Fibroblast of villous mesenchyme (primary cell): ENCODE results near the gene USP50. TPM values are rescaled to one million over a fixed set of nuclear protein-coding genes. Genes with fewer than 3 reads are reported as not detected.

Experiments
- DNase-seq: peaks from one replicate; pipeline ENCODE4 v3.0.0-alpha.2; 2010; ENCODE audit warnings: low read depth
- H3K4me3 ChIP-seq: 2 replicates; pipeline ENCODE4 v1.5.1; 2011; ENCODE audit warnings: low read depth, mild to moderate bottlenecking, low read length
- total RNA-seq: library from RNA; depleted of rRNA; stranded (reverse); fragments of >200 nt; gene quantifications from 2 replicates; pipeline ENCODE4 v1.2.3, GENCODE V29; 2012
- TF ChIP-seq, protein P1 (sequence below): IDR thresholded peaks from 2 replicates; pipeline ENCODE4 v1.5.1; 2012; ENCODE audit warnings: low read depth, mild to moderate bottlenecking, low read length; ENCODE audit not compliant: insufficient read depth

The USP50 gene
- total RNA-seq, 1 donor: not detected

DNA sequence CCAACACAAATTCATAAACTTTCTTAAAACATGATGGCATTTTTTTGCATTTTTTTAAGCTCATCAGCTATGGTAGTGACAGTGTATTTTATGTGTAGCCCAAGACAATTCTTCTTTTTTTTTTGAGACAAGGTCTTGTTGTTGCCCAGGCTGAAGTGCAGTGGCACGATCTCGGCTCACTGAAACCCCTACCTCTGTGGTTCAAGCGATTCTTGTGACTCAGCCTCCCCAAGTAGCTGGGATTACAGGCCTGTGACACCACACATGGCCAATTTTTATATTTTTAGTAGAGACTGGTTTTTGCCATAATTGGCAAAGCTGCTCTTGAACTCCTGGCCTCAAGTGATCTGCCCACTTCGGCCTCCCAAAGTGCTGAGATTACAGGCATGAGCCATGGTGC is 17.3 kb upstream of the USP50 start:
- no peak for DNase-seq
- TF ChIP-seq, protein P1, sequence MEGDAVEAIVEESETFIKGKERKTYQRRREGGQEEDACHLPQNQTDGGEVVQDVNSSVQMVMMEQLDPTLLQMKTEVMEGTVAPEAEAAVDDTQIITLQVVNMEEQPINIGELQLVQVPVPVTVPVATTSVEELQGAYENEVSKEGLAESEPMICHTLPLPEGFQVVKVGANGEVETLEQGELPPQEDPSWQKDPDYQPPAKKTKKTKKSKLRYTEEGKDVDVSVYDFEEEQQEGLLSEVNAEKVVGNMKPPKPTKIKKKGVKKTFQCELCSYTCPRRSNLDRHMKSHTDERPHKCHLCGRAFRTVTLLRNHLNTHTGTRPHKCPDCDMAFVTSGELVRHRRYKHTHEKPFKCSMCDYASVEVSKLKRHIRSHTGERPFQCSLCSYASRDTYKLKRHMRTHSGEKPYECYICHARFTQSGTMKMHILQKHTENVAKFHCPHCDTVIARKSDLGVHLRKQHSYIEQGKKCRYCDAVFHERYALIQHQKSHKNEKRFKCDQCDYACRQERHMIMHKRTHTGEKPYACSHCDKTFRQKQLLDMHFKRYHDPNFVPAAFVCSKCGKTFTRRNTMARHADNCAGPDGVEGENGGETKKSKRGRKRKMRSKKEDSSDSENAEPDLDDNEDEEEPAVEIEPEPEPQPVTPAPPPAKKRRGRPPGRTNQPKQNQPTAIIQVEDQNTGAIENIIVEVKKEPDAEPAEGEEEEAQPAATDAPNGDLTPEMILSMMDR: no peak
- no peak overlapping the region for H3K4me3 ChIP-seq

DNA sequence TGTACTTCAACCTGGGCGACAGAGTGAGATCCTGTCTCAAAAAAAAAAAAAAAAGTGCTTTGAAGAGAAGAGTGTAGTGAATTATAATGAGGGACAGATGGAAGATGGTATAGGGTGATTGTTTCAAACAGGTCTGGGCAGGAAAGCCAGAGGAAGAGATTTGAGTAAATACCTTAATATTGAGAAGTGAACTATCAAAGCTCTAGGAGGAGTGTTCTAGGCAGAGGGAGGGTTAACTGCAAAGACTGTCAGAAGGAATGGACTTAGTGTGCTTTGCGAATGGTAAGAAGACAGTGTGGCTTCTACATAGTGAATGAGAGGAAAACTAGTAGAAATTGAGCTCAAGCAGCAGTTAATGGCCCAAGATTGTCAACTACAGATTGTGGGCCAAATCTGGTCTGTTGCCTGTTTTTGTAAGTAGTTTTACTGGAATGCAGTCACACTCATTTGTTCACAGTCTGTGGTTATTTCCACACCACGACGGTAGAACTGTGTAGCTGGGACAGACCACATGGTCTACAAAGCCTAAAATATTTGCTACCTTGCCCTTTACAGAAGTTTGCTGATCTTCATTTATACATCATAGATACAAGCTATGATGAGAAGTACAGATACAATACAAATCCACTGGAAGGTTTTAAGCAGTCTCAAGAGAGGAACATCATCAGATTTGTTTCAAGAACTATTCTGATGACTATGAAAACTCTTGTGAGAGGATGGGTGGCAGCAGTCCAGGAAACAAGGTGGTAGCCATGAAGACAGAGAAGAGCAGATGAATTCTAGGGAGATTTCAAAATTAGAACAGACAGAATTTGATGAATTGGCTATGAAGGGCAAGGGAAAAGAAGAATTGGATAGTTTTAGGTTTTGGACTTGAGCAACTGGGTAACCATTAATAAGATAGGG is 16.5 kb upstream of the USP50 start:
- peak; percentile 35 for DNase-seq
- TF ChIP-seq, protein P1: no peak

GRCh38 chr15:50558012-50558411 is 11.5 kb upstream of the USP50 start:
- no peak for DNase-seq
- H3K4me3 ChIP-seq: no peak overlapping the region
- TF ChIP-seq, protein P1: no peak

More for the DNA sequence above, 16.5 kb upstream of the USP50 start:
- no peak overlapping the region for H3K4me3 ChIP-seq

- TF ChIP-seq, protein P1: no peak
- no peak for DNase-seq
- H3K4me3 ChIP-seq: no peak overlapping the region
These were observed 10.3 kb upstream of the USP50 start for GRCh38 chr15:50556642-50557371.

- TF ChIP-seq, protein P1: no peak
- no peak overlapping the region for H3K4me3 ChIP-seq
- no peak for DNase-seq
These were observed 5.8 kb upstream of the USP50 start for GRCh38 chr15:50552238-50552637.

DNA sequence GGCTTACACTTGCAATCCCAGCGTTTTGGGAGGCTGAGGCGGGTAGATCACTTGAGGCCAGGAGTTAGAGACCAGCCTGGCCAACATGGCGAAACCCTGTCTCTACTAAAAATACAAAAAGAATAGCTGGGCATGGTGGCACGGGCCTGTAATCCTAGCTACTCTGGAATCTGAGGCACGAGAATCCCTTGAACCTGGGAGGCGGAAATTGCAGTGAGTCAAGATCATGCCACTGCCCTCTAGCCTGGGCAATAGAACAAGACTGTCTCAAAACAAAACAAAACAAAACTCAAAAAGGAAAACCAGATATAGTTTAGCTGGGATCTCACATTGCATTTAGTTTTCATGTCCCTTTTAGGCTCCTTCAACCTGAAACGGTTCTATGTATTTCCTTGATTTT is 2.9 kb upstream of the USP50 start:
- DNase-seq: no peak
- TF ChIP-seq, protein P1: no peak
- H3K4me3 ChIP-seq: no peak overlapping the region
